RWPE2 (cell line): ENCODE results near the gene PRMT5.

Experiments used
- ATAC-seq: fragments of 200-7000 bp; cut with Tn5 transposase; 3 replicates; pipeline ENCODE4 v1.9.1; 2021; ENCODE audit warnings: low read depth
- DNase-seq: peaks from one replicate; pipeline ENCODE4 v3.0.0-alpha.2; 2020; ENCODE audit warnings: low spot score
- H3K27ac ChIP-seq: fragments of 450-650 bp; 2 replicates; pipeline ENCODE4 v1.5.1; 2017; ENCODE audit warnings: mild to moderate bottlenecking; ENCODE audit not compliant: poor library complexity, severe bottlenecking
- H3K27me3 ChIP-seq: fragments of 250-450 bp; sonication (Bioruptor Pico); 2 replicates; pipeline ENCODE4 v1.5.1; 2021; ENCODE audit warnings: mild to moderate bottlenecking, moderate library complexity; ENCODE audit not compliant: insufficient read depth, poor library complexity, severe bottlenecking
- H3K36me3 ChIP-seq: fragments of 250-450 bp; sonication (Bioruptor Pico); 2 replicates; pipeline ENCODE4 v1.5.1; 2020; ENCODE audit warnings: low read depth, mild to moderate bottlenecking, moderate library complexity
- H3K4me1 ChIP-seq: fragments of 250-450 bp; sonication (Bioruptor Pico); 2 replicates; pipeline ENCODE4 v1.5.1; 2021; ENCODE audit warnings: mild to moderate bottlenecking, moderate library complexity; ENCODE audit not compliant: insufficient read depth, poor library complexity, severe bottlenecking
- H3K4me3 ChIP-seq: fragments of 250-450 bp; sonication (Bioruptor Pico); 2 replicates; pipeline ENCODE4 v1.5.1; 2021; ENCODE audit warnings: mild to moderate bottlenecking, moderate library complexity; ENCODE audit not compliant: severe bottlenecking
- H3K9me3 ChIP-seq: fragments of 250-450 bp; sonication (Bioruptor Pico); 2 replicates; pipeline ENCODE4 v1.5.1; 2021; ENCODE audit warnings: mild to moderate bottlenecking, moderate library complexity; ENCODE audit not compliant: severe bottlenecking
- CTCF ChIP-seq: fragments of 450-650 bp; IDR thresholded peaks from one replicate; pipeline ENCODE4 v1.5.1; 2017; ENCODE audit warnings: mild to moderate bottlenecking, moderate library complexity; ENCODE audit not compliant: poor library complexity, severe bottlenecking

The PRMT5 gene

GRCh38 chr14:22896760-22897159 is 32.4 kb downstream of the PRMT5 start:
- H3K27me3 ChIP-seq: no peaks in the 10 kb centered on the region
- DNase-seq (no peak), ATAC-seq (no peak)
- no peak for TF ChIP-seq CTCF
- peaks cover 15% of the 10 kb centered on the region for H3K36me3 ChIP-seq
- H3K27ac ChIP-seq: no peak overlapping the region
- no peaks in the 10 kb centered on the region for H3K9me3 ChIP-seq
- H3K4me1 ChIP-seq: peaks cover 12% of the 10 kb centered on the region
- no peak overlapping the region for H3K4me3 ChIP-seq

- H3K4me1 ChIP-seq: peaks cover 12% of the 10 kb centered on the region
- no peak overlapping the region for H3K27ac ChIP-seq
- no peaks in the 10 kb centered on the region for H3K27me3 ChIP-seq
- H3K36me3 ChIP-seq: peaks cover 11% of the 10 kb centered on the region
- ATAC-seq: no peak
- no peak for TF ChIP-seq CTCF
- H3K9me3 ChIP-seq: no peaks in the 10 kb centered on the region
- H3K4me3 ChIP-seq: no peak overlapping the region
- no peak for DNase-seq
These were observed 32.8 kb downstream of the PRMT5 start for GRCh38 chr14:22896356-22896755.

GRCh38 chr14:22895402-22895801 is 33.8 kb downstream of the PRMT5 start:
- Histone ChIP-seq H3K27me3 (no peaks in the 10 kb centered on the region), H3K9me3 (no peaks in the 10 kb centered on the region), H3K4me3 (no peak overlapping the region), H3K27ac (no peak overlapping the region), H3K4me1 (peaks cover 12% of the 10 kb centered on the region), H3K36me3 (peaks cover 2% of the 10 kb centered on the region)
- TF ChIP-seq CTCF: no peak
- ATAC-seq: no peak
- DNase-seq: no peak

- Histone ChIP-seq H3K27me3 (no peaks in the 10 kb centered on the region), H3K4me1 (peaks cover 14% of the 10 kb centered on the region)
- no peak for TF ChIP-seq CTCF
These were observed 35.5 kb downstream of the PRMT5 start for GRCh38 chr14:22893706-22894105.

GRCh38 chr14:22892488-22892887 is 36.7 kb downstream of the PRMT5 start:
- H3K27me3 ChIP-seq: no peaks in the 10 kb centered on the region
- no peak overlapping the region for H3K4me3 ChIP-seq
- peaks cover 7% of the 10 kb centered on the region for H3K4me1 ChIP-seq
- TF ChIP-seq CTCF: no peak
- no peaks in the 10 kb centered on the region for H3K36me3 ChIP-seq
- H3K9me3 ChIP-seq: no peaks in the 10 kb centered on the region
- no peak overlapping the region for H3K27ac ChIP-seq
- DNase-seq: no peak
- ATAC-seq: no peak

More at GRCh38 chr14:22893706-22894105, 35.5 kb downstream of the PRMT5 start:
- Histone ChIP-seq H3K9me3 (no peaks in the 10 kb centered on the region), H3K36me3 (no peaks in the 10 kb centered on the region), H3K4me3 (no peak overlapping the region), H3K27ac (no peak overlapping the region)
- ATAC-seq (no peak), DNase-seq (no peak)
